Gastrocnemius medialis (tissue), 4 donors: Measurements from ENCODE around the gene GABRG3.

ENCODE experiments used
- CTCF ChIP-seq, 5 experiments: fragments of 450-650 bp in 3 of 5; fragments of 200-600 bp in 2 of 5; sonication (generic) in 2 of 5; IDR thresholded peaks in 4 of 5; conservative IDR thresholded peaks in 1 of 5; 1 replicate in 4 of 5; 2 replicates in 1 of 5; pipeline ENCODE4 v1.5.1; 2016 to 2019; ENCODE audit warnings: antibody characterized with exemption in 5 of 5, mild to moderate bottlenecking in 3 of 5, moderate library complexity in 3 of 5
- POLR2A ChIP-seq, 2 donors: fragments of 450-650 bp; IDR thresholded peaks; one replicate each; pipeline ENCODE4 v1.6.1; 2017; ENCODE audit warnings: antibody characterized with exemption in 2 of 2, mild to moderate bottlenecking in 2 of 2, moderate library complexity in 2 of 2

- TF ChIP-seq CTCF (IDR thresholded peaks at IDR 0.05 in 4 of 5, conservative IDR thresholded peaks at IDR 0.05 in 1 of 5): no peak
- TF ChIP-seq POLR2A (IDR thresholded peaks at IDR 0.05): no peak
Observed at GRCh38 chr15:27468151-27468591, 497.2 kb downstream of the GABRG3 start.
